ENCODE measurements around the gene CACNB4. TPM values are rescaled to one million over a fixed set of nuclear protein-coding genes. Genes with fewer than 3 reads are reported as not detected.

Gene CACNB4
- total RNA-seq, 2 donors from 2014 or later = 0.93 to 0.95 TPM

DNA sequence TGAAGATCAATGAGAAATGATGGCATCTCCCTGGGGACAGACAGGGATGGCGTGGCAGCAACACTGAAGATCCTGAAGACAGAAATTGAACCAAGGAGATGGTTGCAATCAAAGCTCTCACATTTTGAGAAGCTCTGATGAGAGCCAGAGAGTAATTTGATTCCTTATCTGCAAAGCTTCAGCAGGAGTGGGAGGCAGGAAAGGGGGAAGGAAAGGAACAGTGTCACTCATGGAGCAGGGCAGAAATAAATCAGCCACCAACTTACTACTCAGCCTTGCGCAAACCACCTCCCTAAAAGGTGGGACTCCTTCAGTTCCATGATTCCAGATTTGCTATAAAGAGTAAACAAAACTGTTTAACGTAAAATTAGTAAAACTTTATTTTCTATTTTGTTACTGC is 119.2 kb downstream of the CACNB4 start:
- Histone ChIP-seq H3K9ac (ENCODE audit: extremely low read depth, low read length, poor library complexity, severe bottlenecking) (no peak overlapping the region), H3K9me3 (ENCODE audit: control insufficient read depth, low read length) (no peaks in the 10 kb centered on the region), H3K27ac (ENCODE audit: low read depth, low read length) (no peak overlapping the region), H3K27me3 (ENCODE audit: control insufficient read depth, insufficient read depth, low read length, poor library complexity, severe bottlenecking) (no peaks in the 10 kb centered on the region), H3K36me3 (ENCODE audit: control insufficient read depth, insufficient read depth, low read length) (no peaks in the 10 kb centered on the region), H3K4me3 (ENCODE audit: low read length) (no peak overlapping the region), H3K4me1 (ENCODE audit: control insufficient read depth, insufficient read depth, low read length) (no peaks in the 10 kb centered on the region)
- Mint-ChIP-seq H3K36me3 (ENCODE audit: low read depth) (no peaks in the 10 kb centered on the region), H3K4me3 (no peak overlapping the region), H3K27ac (no peak overlapping the region), H3K9me3 (no peaks in the 10 kb centered on the region), H3K4me1 (peaks cover 2% of the 10 kb centered on the region), H3K27me3 (ENCODE audit: insufficient read depth) (no peaks in the 10 kb centered on the region)
- TF ChIP-seq, protein P1, sequence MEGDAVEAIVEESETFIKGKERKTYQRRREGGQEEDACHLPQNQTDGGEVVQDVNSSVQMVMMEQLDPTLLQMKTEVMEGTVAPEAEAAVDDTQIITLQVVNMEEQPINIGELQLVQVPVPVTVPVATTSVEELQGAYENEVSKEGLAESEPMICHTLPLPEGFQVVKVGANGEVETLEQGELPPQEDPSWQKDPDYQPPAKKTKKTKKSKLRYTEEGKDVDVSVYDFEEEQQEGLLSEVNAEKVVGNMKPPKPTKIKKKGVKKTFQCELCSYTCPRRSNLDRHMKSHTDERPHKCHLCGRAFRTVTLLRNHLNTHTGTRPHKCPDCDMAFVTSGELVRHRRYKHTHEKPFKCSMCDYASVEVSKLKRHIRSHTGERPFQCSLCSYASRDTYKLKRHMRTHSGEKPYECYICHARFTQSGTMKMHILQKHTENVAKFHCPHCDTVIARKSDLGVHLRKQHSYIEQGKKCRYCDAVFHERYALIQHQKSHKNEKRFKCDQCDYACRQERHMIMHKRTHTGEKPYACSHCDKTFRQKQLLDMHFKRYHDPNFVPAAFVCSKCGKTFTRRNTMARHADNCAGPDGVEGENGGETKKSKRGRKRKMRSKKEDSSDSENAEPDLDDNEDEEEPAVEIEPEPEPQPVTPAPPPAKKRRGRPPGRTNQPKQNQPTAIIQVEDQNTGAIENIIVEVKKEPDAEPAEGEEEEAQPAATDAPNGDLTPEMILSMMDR (conservative IDR thresholded peaks at IDR 0.05) = no peak
- WGBS, 2 experiments (ENCODE audit: insufficient coverage in 1 of 2, insufficient read length in 1 of 2) = 94 to 96% methylated on average over 1 to 3 of the region's 3 CpGs
- no peak for DNase-seq

DNA sequence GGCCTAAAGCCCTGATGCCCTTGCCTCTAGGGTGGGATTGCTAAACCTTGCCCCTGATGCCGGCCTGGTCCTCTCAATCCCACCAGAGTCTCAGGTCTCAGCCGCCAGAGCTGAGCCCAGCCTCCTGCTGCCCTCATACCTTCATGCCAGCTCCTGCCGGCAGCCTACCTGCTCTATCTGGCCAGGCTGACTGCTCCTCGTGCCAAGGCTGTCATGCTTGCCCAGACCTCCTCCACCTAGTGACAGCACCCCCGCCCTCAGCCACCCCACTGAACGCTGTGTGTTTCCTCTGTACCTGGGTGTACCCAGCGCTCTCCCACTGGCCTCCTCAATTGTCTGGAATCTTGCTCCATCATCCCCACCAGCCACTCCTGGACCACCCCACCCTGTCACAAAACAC is 120.1 kb downstream of the CACNB4 start:
- Histone ChIP-seq H3K36me3 (ENCODE audit: control insufficient read depth, insufficient read depth, low read length) (no peaks in the 10 kb centered on the region), H3K27ac (ENCODE audit: low read depth, low read length) (no peak overlapping the region), H3K27me3 (ENCODE audit: control insufficient read depth, insufficient read depth, low read length, poor library complexity, severe bottlenecking) (no peaks in the 10 kb centered on the region), H3K4me3 (ENCODE audit: low read length) (no peak overlapping the region), H3K9ac (ENCODE audit: extremely low read depth, low read length, poor library complexity, severe bottlenecking) (no peak overlapping the region), H3K4me1 (ENCODE audit: control insufficient read depth, insufficient read depth, low read length) (no peaks in the 10 kb centered on the region), H3K9me3 (ENCODE audit: control insufficient read depth, low read length) (no peaks in the 10 kb centered on the region)
- Mint-ChIP-seq H3K4me1 (peaks cover 2% of the 10 kb centered on the region), H3K36me3 (ENCODE audit: low read depth) (no peaks in the 10 kb centered on the region), H3K27me3 (ENCODE audit: insufficient read depth) (no peaks in the 10 kb centered on the region), H3K9me3 (no peaks in the 10 kb centered on the region), H3K4me3 (no peak overlapping the region), H3K27ac (no peak overlapping the region)
- TF ChIP-seq, protein P1 (conservative IDR thresholded peaks at IDR 0.05) = no peak
- WGBS, 2 experiments (ENCODE audit: insufficient coverage in 1 of 2, insufficient read length in 1 of 2) = 93% methylated on average over 7 of the region's 7 CpGs; no CpG with 5 or more reads in 1 of the 2 experiments
- no peak for DNase-seq

DNA sequence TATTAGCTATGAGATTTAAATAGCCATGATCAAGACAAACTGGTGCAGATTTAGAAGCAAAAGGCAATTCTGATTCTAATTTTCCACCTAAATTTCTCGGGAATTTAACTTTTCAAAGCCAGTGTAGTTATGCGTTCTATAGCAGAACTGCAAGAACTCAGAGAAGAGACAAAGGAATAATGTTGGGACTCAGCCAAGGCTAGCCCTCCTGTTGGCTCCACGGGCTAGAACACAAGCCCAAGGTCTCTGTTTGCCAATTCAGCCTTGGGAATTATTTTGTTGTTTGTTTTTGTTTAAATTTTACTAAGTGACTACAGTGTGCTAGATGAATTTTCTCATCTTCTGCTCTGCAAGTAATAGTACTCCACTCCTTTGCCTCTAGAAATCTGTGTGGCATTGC is 121.2 kb downstream of the CACNB4 start:
- no peak for DNase-seq
- Mint-ChIP-seq H3K36me3 (ENCODE audit: low read depth) (no peaks in the 10 kb centered on the region), H3K27me3 (ENCODE audit: insufficient read depth) (no peaks in the 10 kb centered on the region), H3K9me3 (no peaks in the 10 kb centered on the region), H3K27ac (no peak overlapping the region), H3K4me1 (peaks cover 2% of the 10 kb centered on the region), H3K4me3 (no peak overlapping the region)
- TF ChIP-seq, protein P1 (conservative IDR thresholded peaks at IDR 0.05) = no peak
- H3K27me3 ChIP-seq (ENCODE audit: control insufficient read depth, insufficient read depth, low read length, poor library complexity, severe bottlenecking) = no peaks in the 10 kb centered on the region
- no peaks in the 10 kb centered on the region for H3K9me3 ChIP-seq (ENCODE audit: control insufficient read depth, low read length)
- no peaks in the 10 kb centered on the region for H3K4me1 ChIP-seq (ENCODE audit: control insufficient read depth, insufficient read depth, low read length)
- no peak overlapping the region for H3K4me3 ChIP-seq (ENCODE audit: low read length)
- H3K36me3 ChIP-seq (ENCODE audit: control insufficient read depth, insufficient read depth, low read length) = no peaks in the 10 kb centered on the region
- H3K9ac ChIP-seq (ENCODE audit: extremely low read depth, low read length, poor library complexity, severe bottlenecking) = no peak overlapping the region
- H3K27ac ChIP-seq (ENCODE audit: low read depth, low read length) = no peak overlapping the region
- WGBS, 2 experiments (ENCODE audit: insufficient coverage in 1 of 2, insufficient read length in 1 of 2) = 87 to 92% methylated on average over 2 to 3 of the region's 3 CpGs

All from endodermal cell (in vitro differentiated cells).